MCF 10A (cell line): ENCODE data around the gene HLA-DMB. TPM values are rescaled to one million over a fixed set of nuclear protein-coding genes. Genes with fewer than 3 reads are reported as not detected.

Experiments
- BruUV-seq: library from RNA; stranded (reverse); fragments of 400-500 nt; replicated peaks from 2 replicates; lab custom pipeline; 2021; lab: Mats Ljungman, UMichigan
- CTCF ChIA-PET: fragments of 300-600 bp; sonication (Branson Sonifier 250); formaldehyde crosslinking; extraction: SDS; loops from one replicate; lab custom pipeline; 2021; ENCODE audit warnings: antibody characterized with exemption, inconsistent platforms; lab: Yijun Ruan, JAX
- POLR2A ChIA-PET: fragments of 300-600, 350-650 bp; sonication (Branson Sonifier 250); formaldehyde crosslinking; extraction: SDS; loops from one replicate; lab custom pipeline; 2020; ENCODE audit warnings: antibody characterized with exemption, inconsistent platforms; lab: Yijun Ruan, JAX
- DNase-seq: peaks from one replicate; pipeline ENCODE4 v3.0.0-alpha.2; 2018; ENCODE audit not compliant: unreplicated experiment
- H3K27ac Mint-ChIP-seq: one replicate; pipeline ENCODE4 v1.8.0; 2022; ENCODE audit warnings: mild to moderate bottlenecking, low read depth, mixed read lengths; ENCODE audit not compliant: unreplicated experiment
- H3K27me3 Mint-ChIP-seq: one replicate; pipeline ENCODE4 v1.8.0; 2022; ENCODE audit warnings: mixed read lengths; ENCODE audit not compliant: insufficient read depth, unreplicated experiment
- H3K36me3 Mint-ChIP-seq: one replicate; pipeline ENCODE4 v1.8.0; 2022; ENCODE audit warnings: mild to moderate bottlenecking, moderate library complexity, mixed read lengths; ENCODE audit not compliant: insufficient read depth, unreplicated experiment
- H3K4me1 Mint-ChIP-seq: one replicate; pipeline ENCODE4 v1.8.0; 2022; ENCODE audit warnings: mixed read lengths; ENCODE audit not compliant: insufficient read depth, unreplicated experiment
- H3K4me3 Mint-ChIP-seq: one replicate; pipeline ENCODE4 v1.8.0; 2022; ENCODE audit warnings: mild to moderate bottlenecking, moderate library complexity, mixed read lengths; ENCODE audit not compliant: unreplicated experiment
- H3K9me3 Mint-ChIP-seq: one replicate; pipeline ENCODE4 v1.8.0; 2022; ENCODE audit warnings: mixed read lengths; ENCODE audit not compliant: unreplicated experiment
- intact Hi-C: fragments of 100-400 bp; cut with micrococcal nuclease; formaldehyde crosslinking; loops from 2 replicates; pipeline ENCODE4 v1.14.1; 2022
- total RNA-seq: library from RNA; stranded (reverse); gene quantifications from 2 replicates; pipeline ENCODE4 v1.2.3, GENCODE V29; 2022
- TF ChIP-seq, protein P1 (sequence below): fragments of 200-600 bp; IDR thresholded peaks from one replicate; pipeline ENCODE4 v1.8.0; 2022; ENCODE audit warnings: antibody characterized with exemption, mild to moderate bottlenecking; ENCODE audit not compliant: unreplicated experiment

The HLA-DMB gene
- total RNA-seq, 1 experiment from 2014 or later: not detected

DNA sequence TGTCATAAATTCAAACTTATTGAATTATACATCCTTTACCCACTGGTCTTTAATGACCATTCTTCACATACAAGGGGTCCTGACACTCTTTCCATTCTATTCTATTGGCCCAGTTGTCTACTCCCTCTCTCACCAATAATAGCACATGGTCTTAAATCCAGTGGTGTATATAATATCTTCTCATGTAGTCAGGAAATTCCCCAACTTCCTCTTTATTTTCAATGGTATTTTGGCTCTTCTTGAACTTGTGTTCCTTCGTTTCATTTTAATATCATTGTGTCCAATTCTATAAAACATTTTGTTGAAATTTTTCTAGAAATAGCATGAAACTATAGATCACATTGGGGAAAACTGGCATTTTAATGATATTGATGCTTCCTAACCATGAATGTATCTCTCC, 50.0 kb downstream of the HLA-DMB start:
- H3K4me1 Mint-ChIP-seq: peaks cover 14% of the 10 kb centered on the region
- ChIA-PET CTCF (interaction anchor here (0.8 kb wide), 1 partner anchor 228 kb away, joined by 3 read pairs; no protein-coding TSS in a partner anchor), POLR2A (no interaction called here)
- H3K9me3 Mint-ChIP-seq: no peaks in the 10 kb centered on the region
- TF ChIP-seq, protein P1, sequence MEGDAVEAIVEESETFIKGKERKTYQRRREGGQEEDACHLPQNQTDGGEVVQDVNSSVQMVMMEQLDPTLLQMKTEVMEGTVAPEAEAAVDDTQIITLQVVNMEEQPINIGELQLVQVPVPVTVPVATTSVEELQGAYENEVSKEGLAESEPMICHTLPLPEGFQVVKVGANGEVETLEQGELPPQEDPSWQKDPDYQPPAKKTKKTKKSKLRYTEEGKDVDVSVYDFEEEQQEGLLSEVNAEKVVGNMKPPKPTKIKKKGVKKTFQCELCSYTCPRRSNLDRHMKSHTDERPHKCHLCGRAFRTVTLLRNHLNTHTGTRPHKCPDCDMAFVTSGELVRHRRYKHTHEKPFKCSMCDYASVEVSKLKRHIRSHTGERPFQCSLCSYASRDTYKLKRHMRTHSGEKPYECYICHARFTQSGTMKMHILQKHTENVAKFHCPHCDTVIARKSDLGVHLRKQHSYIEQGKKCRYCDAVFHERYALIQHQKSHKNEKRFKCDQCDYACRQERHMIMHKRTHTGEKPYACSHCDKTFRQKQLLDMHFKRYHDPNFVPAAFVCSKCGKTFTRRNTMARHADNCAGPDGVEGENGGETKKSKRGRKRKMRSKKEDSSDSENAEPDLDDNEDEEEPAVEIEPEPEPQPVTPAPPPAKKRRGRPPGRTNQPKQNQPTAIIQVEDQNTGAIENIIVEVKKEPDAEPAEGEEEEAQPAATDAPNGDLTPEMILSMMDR: no peak
- intact Hi-C loops: no loop called here
- no peaks in the 10 kb centered on the region for H3K36me3 Mint-ChIP-seq
- DNase-seq: no peak
- no peak overlapping the region for H3K27ac Mint-ChIP-seq
- no TSS peak for BruUV-seq
- no peak overlapping the region for H3K4me3 Mint-ChIP-seq
- H3K27me3 Mint-ChIP-seq: no peaks in the 10 kb centered on the region

GRCh38 chr6:32889533-32889932, 51.3 kb downstream of the HLA-DMB start:
- H3K4me3 Mint-ChIP-seq: no peak overlapping the region
- BruUV-seq: no TSS peak
- TF ChIP-seq, protein P1: no peak
- H3K27ac Mint-ChIP-seq: no peak overlapping the region
- H3K27me3 Mint-ChIP-seq: no peaks in the 10 kb centered on the region
- ChIA-PET CTCF (interaction anchor here (1.6 kb wide), 1 partner anchor 95 kb away, joined by 9 read pairs; no protein-coding TSS in a partner anchor), POLR2A (no interaction called here)
- H3K4me1 Mint-ChIP-seq: peaks cover 5% of the 10 kb centered on the region
- DNase-seq: no peak
- intact Hi-C loops: loop anchor here (5.0 kb wide), 1 partner anchor 43 kb away; no protein-coding TSS in a partner anchor
- H3K9me3 Mint-ChIP-seq: no peaks in the 10 kb centered on the region
- H3K36me3 Mint-ChIP-seq: no peaks in the 10 kb centered on the region

DNA sequence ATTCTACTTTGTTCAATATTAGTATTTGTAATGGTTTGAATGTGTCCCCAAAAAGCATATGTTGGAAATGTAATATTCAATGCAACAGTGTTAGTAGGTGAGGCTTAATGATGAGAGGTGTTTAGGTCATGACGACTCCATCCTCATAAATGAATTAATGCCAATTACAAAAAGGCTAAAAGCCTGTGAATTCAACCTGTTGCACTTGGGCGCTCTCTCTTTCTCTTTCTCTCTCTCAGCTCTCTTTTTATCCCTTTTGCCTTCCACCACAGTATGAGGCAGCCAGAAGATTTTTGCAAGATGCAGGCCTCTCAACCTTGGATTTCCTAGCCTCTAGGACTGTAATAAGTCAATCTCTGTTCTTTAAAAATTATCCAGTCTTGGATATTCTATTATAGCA, 52.3 kb downstream of the HLA-DMB start:
- Mint-ChIP-seq H3K36me3 (no peaks in the 10 kb centered on the region), H3K27ac (no peak overlapping the region), H3K27me3 (no peaks in the 10 kb centered on the region), H3K4me1 (peaks cover 11% of the 10 kb centered on the region), H3K9me3 (no peaks in the 10 kb centered on the region), H3K4me3 (no peak overlapping the region)
- no TSS peak for BruUV-seq
- TF ChIP-seq, protein P1: no peak
- DNase-seq: no peak
- ChIA-PET POLR2A (interaction anchor here (1.0 kb wide), 1 partner anchor 79 kb away, joined by 3 read pairs; no protein-coding TSS in a partner anchor), CTCF (interaction anchor here (0.6 kb wide), 1 partner anchor 30 kb away, joined by 3 read pairs; no protein-coding TSS in a partner anchor)
- intact Hi-C loops: loop anchor here (5.0 kb wide), 1 partner anchor 44 kb away; no protein-coding TSS in a partner anchor

DNA sequence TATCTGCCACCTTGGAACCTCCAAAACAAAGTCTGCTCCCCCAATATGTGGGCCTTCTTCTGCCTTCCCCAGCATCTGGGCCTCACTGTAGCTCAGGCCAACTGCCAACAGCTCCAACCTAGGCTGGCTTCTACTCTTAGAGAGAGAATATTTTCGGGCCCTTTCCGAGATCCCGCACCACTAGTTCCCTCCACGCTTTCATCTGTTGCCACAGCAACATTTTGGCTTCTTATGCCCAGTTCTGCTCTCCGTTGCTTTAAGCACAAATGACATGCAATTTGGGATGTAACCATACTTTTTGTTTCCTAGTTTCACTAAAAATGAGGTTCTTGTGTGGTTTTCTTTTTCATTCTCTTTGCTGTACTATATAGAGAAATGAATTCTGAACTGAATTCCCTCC, 53.2 kb downstream of the HLA-DMB start:
- no TSS peak for BruUV-seq
- Mint-ChIP-seq H3K4me3 (no peak overlapping the region), H3K36me3 (no peaks in the 10 kb centered on the region), H3K27ac (no peak overlapping the region), H3K27me3 (no peaks in the 10 kb centered on the region), H3K9me3 (no peaks in the 10 kb centered on the region), H3K4me1 (peaks cover 11% of the 10 kb centered on the region)
- TF ChIP-seq, protein P1: no peak
- ChIA-PET POLR2A (interaction anchor here (1.0 kb wide), 2 partner anchors 80 to 97 kb away, joined by 3 read pairs; no protein-coding TSS in a partner anchor), CTCF (interaction anchor here (1.0 to 2.9 kb wide), 3 partner anchors 60 to 97 kb away, joined by 4 to 23 read pairs (median 22); partner anchors contain the start of gene HLA-DMA)
- no peak for DNase-seq
- intact Hi-C loops: loop anchor here (5.0 kb wide), 1 partner anchor 45 kb away; no protein-coding TSS in a partner anchor
